ENCODE results near the gene PIR. TPM values are rescaled to one million over a fixed set of nuclear protein-coding genes. Genes with fewer than 3 reads are reported as not detected.

PIR gene
- total RNA-seq, 1 experiment from 2014 or later = 29.7 TPM

- H3K23me2 ChIP-seq (ENCODE audit: insufficient read length, low read depth, low read length, poor library complexity, severe bottlenecking) = peaks cover 3% of the 10 kb centered on the region
- peaks cover 18% of the 10 kb centered on the region in 2 experiments for H3K4me1 Mint-ChIP-seq
- peak overlapping the region; percentile 67 for H3K4me2 ChIP-seq (ENCODE audit: insufficient read depth, insufficient read length, low read length)
- H2BK20ac ChIP-seq (ENCODE audit: low read depth, low read length, poor library complexity, severe bottlenecking) = no peak overlapping the region
- no peak overlapping the region for H3K4ac ChIP-seq (ENCODE audit: low read depth, low read length)
- H3K9me3 ChIP-seq (ENCODE audit: control insufficient read depth, low read depth, low read length) = no peaks in the 10 kb centered on the region
- peak overlapping the region; percentile 84 to 88 for H3K4me3 Mint-ChIP-seq
- H3K23ac ChIP-seq (ENCODE audit: insufficient read length, low read depth, low read length) = no peak overlapping the region
- H3K18ac ChIP-seq (ENCODE audit: insufficient read length, low read depth, low read length) = no peak overlapping the region
- H4K91ac ChIP-seq (ENCODE audit: insufficient read length, low read depth, low read length) = no peak overlapping the region
- H3K36me3 Mint-ChIP-seq (ENCODE audit: insufficient read depth in 1 of 3, low read depth in 3 of 3) = peaks cover 13 to 20% (median 17%) of the 10 kb centered on the region in 3 experiments
- no peak overlapping the region for H2AFZ ChIP-seq (ENCODE audit: low read length)
- H3K27me3 ChIP-seq (ENCODE audit: insufficient read depth, low read length) = no peaks in the 10 kb centered on the region
- no peaks in the 10 kb centered on the region for H3K79me1 ChIP-seq (ENCODE audit: insufficient read depth, low read depth, low read length, poor library complexity, severe bottlenecking)
- no peak overlapping the region for H2BK12ac ChIP-seq (ENCODE audit: insufficient read length, low read depth, low read length)
- H3K4me1 ChIP-seq (ENCODE audit: insufficient read depth, low read length) = no peaks in the 10 kb centered on the region; the same call in 1 of the 2 replicates
- H2BK15ac ChIP-seq (ENCODE audit: low read depth, low read length) = no peak overlapping the region
- no peak overlapping the region for H3T11ph ChIP-seq (ENCODE audit: low read length)
- H4K20me1 ChIP-seq (ENCODE audit: control insufficient read depth, insufficient read depth, insufficient read length) = no peaks in the 10 kb centered on the region
- peak overlapping the region; percentile 96 to 97 (median 96); a peak in 4 of 7 replicates for H3K27ac Mint-ChIP-seq
- H4K8ac ChIP-seq (replicated peaks; ENCODE audit: insufficient read length, low read depth, low read length) = no peak overlapping the region
- no peaks in the 10 kb centered on the region for H3K27me3 Mint-ChIP-seq (ENCODE audit: low read depth)
- no peak overlapping the region for H2BK5ac ChIP-seq (ENCODE audit: insufficient read length, low read length)
- no peak overlapping the region for H2AK5ac ChIP-seq (ENCODE audit: insufficient read length, low read length)
- H4K5ac ChIP-seq (ENCODE audit: insufficient read length, low read depth, low read length) = no peak overlapping the region
- H3K79me2 ChIP-seq (ENCODE audit: insufficient read depth, low read length) = no peaks in the 10 kb centered on the region
- WGBS (ENCODE audit: extremely low coverage, insufficient read length, low lambda C conversion rate) = no CpG with 5 or more reads among the region's 5 CpGs
- DNase-seq = no peak
- no peaks in the 10 kb centered on the region for H3K9me3 Mint-ChIP-seq
- no peak overlapping the region for H2BK120ac ChIP-seq (ENCODE audit: low read depth, low read length, poor library complexity, severe bottlenecking)
- no peak overlapping the region for H3K27ac ChIP-seq (ENCODE audit: insufficient read length, low read depth, low read length)
- no peak overlapping the region for H3K14ac ChIP-seq (ENCODE audit: insufficient read depth, low read length)
- TF ChIP-seq CTCF (conservative IDR thresholded peaks at IDR 0.05) = no peak
- H3K56ac ChIP-seq (ENCODE audit: insufficient read length, low read depth, low read length) = no peak overlapping the region
- peak overlapping the region; percentile 60 for H3K9ac ChIP-seq (ENCODE audit: extremely low read depth, insufficient read length, low read length)
Observed at GRCh38 chrX:15492469-15492868, 664 bp downstream of the PIR start.

All from H9 (cell line).